OCI-M2 (cell line): ENCODE data around the gene MAPK1.
"Not testable (repeated sequence)": the region's sequence is repeated elsewhere in the genome, so short reads cannot be mapped to it uniquely, and the experiment has no call there.

ENCODE experiments used
- DNase-seq: peaks from one replicate; lab custom pipeline; 2025; ENCODE audit not compliant: unreplicated experiment; lab: John Stamatoyannopoulos, UW

Gene MAPK1

GRCh38 chr22:21867528-21868266 lies at the start of gene MAPK1:
TSS of gene MAPK1 (minus strand) at chr22:21867645. CDS start at chr22:21867440, 205 bp downstream.
- DNase-seq, result no peak

- no peak for DNase-seq
Observed at GRCh38 chr22:21916309-21916918, 49.0 kb upstream of the MAPK1 start.

- no peak for DNase-seq
Observed at GRCh38 chr22:21915624-21916308, 48.3 kb upstream of the MAPK1 start.

- DNase-seq, result not testable (repeated sequence)
Observed at GRCh38 chr22:21914033-21914642, 46.7 kb upstream of the MAPK1 start.

GRCh38 chr22:21910367-21910766 lies 42.9 kb upstream of the MAPK1 start:
- not testable (repeated sequence) for DNase-seq

GRCh38 chr22:21909871-21910270 lies 42.4 kb upstream of the MAPK1 start:
- no peak for DNase-seq

- no peak for DNase-seq
Observed at GRCh38 chr22:21907638-21908522, 40.4 kb upstream of the MAPK1 start.

GRCh38 chr22:21905234-21905633 lies 37.8 kb upstream of the MAPK1 start:
- DNase-seq, result not testable (repeated sequence)

GRCh38 chr22:21904250-21904789 lies 36.9 kb upstream of the MAPK1 start:
- DNase-seq, result no peak

- DNase-seq, result no peak
Observed at GRCh38 chr22:21903283-21903682, 35.8 kb upstream of the MAPK1 start.

GRCh38 chr22:21902296-21903087 lies 35.0 kb upstream of the MAPK1 start:
- DNase-seq, result no peak

- DNase-seq, result no peak
Observed at GRCh38 chr22:21898354-21898896, 31.0 kb upstream of the MAPK1 start.

- no peak for DNase-seq
Observed at GRCh38 chr22:21896951-21897513, 29.6 kb upstream of the MAPK1 start.

GRCh38 chr22:21896275-21896674 lies 28.8 kb upstream of the MAPK1 start:
- not testable (repeated sequence) for DNase-seq

- DNase-seq, result no peak
Observed at GRCh38 chr22:21894799-21895198, 27.4 kb upstream of the MAPK1 start.

GRCh38 chr22:21889251-21889990 lies 22.0 kb upstream of the MAPK1 start:
- no peak for DNase-seq

- no peak for DNase-seq
Observed at GRCh38 chr22:21887841-21888240, 20.4 kb upstream of the MAPK1 start.

GRCh38 chr22:21883930-21884329 lies 16.5 kb upstream of the MAPK1 start:
- not testable (repeated sequence) for DNase-seq
